Ishikawa (cell line): ENCODE data around the gene FMN2.

ENCODE experiments used
- CEBPB ChIP-seq: IDR thresholded peaks from 2 replicates; pipeline ENCODE4 v1.6.1; 2012
- CREB1 ChIP-seq: IDR thresholded peaks from 2 replicates; pipeline ENCODE4 v1.6.1; 2012; ENCODE audit warnings: low read depth
- EGR1 ChIP-seq: IDR thresholded peaks from 2 replicates; pipeline ENCODE4 v1.6.1; 2012
- EP300 ChIP-seq: IDR thresholded peaks from 2 replicates; pipeline ENCODE4 v1.6.1; 2012; ENCODE audit warnings: borderline replicate concordance
- FOXM1 ChIP-seq: IDR thresholded peaks from 2 replicates; pipeline ENCODE4 v1.6.1; 2012; ENCODE audit warnings: low read depth, borderline replicate concordance
- NFIC ChIP-seq: IDR thresholded peaks from 2 replicates; pipeline ENCODE4 v1.6.1; 2012
- RAD21 ChIP-seq: IDR thresholded peaks from 2 replicates; pipeline ENCODE4 v1.6.1; 2012; ENCODE audit warnings: low read depth
- TAF1 ChIP-seq: IDR thresholded peaks from 2 replicates; pipeline ENCODE4 v1.6.1; 2012; ENCODE audit warnings: low read depth, mild to moderate bottlenecking
- TCF12 ChIP-seq: IDR thresholded peaks from 2 replicates; pipeline ENCODE4 v1.6.1; 2012; ENCODE audit warnings: low read depth
- TEAD4 ChIP-seq: IDR thresholded peaks from 2 replicates; pipeline ENCODE4 v1.6.1; 2012
- YY1 ChIP-seq: IDR thresholded peaks from 2 replicates; pipeline ENCODE4 v1.6.1; 2012; ENCODE audit warnings: low read depth
- ZBTB7A ChIP-seq: IDR thresholded peaks from 2 replicates; pipeline ENCODE4 v1.6.1; 2012; ENCODE audit warnings: low read depth
- TF ChIP-seq, protein P1 (sequence below): IDR thresholded peaks from 2 replicates; pipeline ENCODE4 v1.6.1; 2012
- TF ChIP-seq, protein P2 (sequence below): IDR thresholded peaks from 2 replicates; pipeline ENCODE4 v1.6.1; 2012; ENCODE audit warnings: low read depth, mild to moderate bottlenecking
- TF ChIP-seq, protein P3 (sequence below): IDR thresholded peaks from 2 replicates; pipeline ENCODE4 v1.6.1; 2012

FMN2 gene

DNA sequence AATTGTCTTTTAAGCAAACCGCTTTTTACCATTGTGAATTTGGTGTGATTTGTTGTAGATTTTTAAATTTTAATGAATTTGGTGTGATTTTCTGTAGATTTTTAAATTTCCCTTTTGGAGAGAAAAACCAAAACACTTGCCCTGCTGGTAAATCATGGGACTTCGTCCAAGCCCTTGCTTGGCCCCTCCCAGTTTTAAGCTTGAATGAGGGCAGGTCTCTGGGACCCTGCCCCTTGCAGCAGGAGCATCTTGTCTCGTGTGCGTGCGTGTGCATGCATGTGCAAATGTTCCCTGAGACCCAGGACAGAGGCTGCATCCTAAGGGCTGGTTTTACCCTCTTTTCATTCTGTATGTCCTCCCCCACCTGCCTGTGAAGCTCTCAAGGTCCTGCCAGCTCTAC lies 271.6 kb downstream of the FMN2 start:
- TF ChIP-seq TCF12 (no peak), FOXM1 (no peak), NFIC (no peak), ZBTB7A (no peak)
- TF ChIP-seq, protein P1, sequence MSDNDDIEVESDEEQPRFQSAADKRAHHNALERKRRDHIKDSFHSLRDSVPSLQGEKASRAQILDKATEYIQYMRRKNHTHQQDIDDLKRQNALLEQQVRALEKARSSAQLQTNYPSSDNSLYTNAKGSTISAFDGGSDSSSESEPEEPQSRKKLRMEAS = no peak
- TF ChIP-seq, protein P2, sequence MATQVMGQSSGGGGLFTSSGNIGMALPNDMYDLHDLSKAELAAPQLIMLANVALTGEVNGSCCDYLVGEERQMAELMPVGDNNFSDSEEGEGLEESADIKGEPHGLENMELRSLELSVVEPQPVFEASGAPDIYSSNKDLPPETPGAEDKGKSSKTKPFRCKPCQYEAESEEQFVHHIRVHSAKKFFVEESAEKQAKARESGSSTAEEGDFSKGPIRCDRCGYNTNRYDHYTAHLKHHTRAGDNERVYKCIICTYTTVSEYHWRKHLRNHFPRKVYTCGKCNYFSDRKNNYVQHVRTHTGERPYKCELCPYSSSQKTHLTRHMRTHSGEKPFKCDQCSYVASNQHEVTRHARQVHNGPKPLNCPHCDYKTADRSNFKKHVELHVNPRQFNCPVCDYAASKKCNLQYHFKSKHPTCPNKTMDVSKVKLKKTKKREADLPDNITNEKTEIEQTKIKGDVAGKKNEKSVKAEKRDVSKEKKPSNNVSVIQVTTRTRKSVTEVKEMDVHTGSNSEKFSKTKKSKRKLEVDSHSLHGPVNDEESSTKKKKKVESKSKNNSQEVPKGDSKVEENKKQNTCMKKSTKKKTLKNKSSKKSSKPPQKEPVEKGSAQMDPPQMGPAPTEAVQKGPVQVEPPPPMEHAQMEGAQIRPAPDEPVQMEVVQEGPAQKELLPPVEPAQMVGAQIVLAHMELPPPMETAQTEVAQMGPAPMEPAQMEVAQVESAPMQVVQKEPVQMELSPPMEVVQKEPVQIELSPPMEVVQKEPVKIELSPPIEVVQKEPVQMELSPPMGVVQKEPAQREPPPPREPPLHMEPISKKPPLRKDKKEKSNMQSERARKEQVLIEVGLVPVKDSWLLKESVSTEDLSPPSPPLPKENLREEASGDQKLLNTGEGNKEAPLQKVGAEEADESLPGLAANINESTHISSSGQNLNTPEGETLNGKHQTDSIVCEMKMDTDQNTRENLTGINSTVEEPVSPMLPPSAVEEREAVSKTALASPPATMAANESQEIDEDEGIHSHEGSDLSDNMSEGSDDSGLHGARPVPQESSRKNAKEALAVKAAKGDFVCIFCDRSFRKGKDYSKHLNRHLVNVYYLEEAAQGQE = no peak
- TF ChIP-seq, protein P3, sequence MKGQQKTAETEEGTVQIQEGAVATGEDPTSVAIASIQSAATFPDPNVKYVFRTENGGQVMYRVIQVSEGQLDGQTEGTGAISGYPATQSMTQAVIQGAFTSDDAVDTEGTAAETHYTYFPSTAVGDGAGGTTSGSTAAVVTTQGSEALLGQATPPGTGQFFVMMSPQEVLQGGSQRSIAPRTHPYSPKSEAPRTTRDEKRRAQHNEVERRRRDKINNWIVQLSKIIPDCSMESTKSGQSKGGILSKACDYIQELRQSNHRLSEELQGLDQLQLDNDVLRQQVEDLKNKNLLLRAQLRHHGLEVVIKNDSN = no peak

DNA sequence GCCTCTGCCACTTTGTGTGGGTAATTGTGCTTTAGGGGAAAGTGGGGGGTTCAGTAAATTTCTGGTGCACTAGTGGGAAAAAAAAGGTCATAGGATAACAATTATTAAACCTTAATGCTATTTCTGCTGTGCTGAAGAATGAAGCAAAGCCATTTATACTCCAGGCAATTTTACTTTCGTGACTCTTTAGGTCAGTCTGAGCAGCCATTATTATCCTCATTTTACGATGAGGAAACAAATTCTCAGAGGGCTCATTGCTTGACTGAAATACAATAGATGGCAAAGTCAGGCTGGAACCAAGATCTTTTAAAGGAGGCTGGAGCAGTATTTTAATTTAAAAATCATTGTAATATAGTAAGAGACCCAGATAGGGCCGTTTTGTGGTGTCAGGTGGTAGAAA lies 272.2 kb downstream of the FMN2 start:
- no peak for TF ChIP-seq YY1
- TF ChIP-seq NFIC = no peak
- TF ChIP-seq EP300 = no peak
- no peak for TF ChIP-seq FOXM1
- TF ChIP-seq, protein P2 = no peak
- TF ChIP-seq TCF12 = no peak
- no peak for TF ChIP-seq TEAD4
- TF ChIP-seq, protein P3 = no peak
- TF ChIP-seq CEBPB = no peak
- no peak for TF ChIP-seq ZBTB7A
- TF ChIP-seq, protein P1 = no peak
- no peak for TF ChIP-seq CREB1

DNA sequence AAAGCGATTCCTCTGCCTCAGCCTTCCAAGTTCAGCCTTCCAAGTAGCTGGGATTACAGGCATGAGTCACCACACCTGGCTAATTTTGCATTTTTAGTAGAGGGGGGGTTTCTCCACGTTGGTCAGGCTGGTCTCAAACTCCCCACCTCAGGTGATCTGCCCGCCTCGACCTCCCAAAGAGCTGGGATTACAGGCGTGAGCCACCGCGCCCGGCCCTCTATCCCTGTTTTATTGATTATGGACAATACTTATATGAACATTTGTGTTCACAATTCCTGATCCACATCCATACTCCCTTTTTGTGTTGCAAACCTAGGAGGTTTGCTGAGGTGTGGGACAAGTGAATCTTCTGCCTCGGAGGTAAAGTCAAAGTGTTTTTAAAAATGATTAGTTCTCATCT lies 275.0 kb downstream of the FMN2 start:
- no peak for TF ChIP-seq CREB1
- TF ChIP-seq, protein P2 = no peak
- no peak for TF ChIP-seq TEAD4
- no peak for TF ChIP-seq TAF1
- no peak for TF ChIP-seq FOXM1
- TF ChIP-seq EGR1 = no peak
- no peak for TF ChIP-seq ZBTB7A

DNA sequence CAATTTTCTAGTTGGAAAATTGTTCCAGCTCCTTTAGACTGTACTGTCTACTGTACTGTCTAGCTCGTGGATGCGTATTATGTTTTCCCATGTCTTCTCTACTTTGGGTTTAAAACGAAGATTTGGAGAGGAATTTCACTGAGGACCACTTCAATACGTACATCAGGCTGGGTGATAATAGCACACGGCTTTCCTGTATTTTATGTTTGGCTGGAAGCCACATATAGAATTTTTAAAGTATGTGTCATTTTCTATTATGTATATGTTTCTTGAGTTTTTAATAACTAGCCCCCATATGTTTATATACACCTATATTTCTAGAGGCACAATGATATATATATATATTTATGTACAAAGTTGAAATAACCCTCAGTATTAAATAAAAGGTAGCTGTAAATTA lies 293.9 kb downstream of the FMN2 start:
- no peak for TF ChIP-seq RAD21
- TF ChIP-seq EGR1 = no peak
- no peak for TF ChIP-seq TAF1
- TF ChIP-seq, protein P1 = no peak
- TF ChIP-seq, protein P2 = no peak
- no peak for TF ChIP-seq CEBPB
- TF ChIP-seq TEAD4 = no peak
- no peak for TF ChIP-seq YY1
- no peak for TF ChIP-seq CREB1
- TF ChIP-seq TCF12 = no peak
- TF ChIP-seq EP300 = no peak
- no peak for TF ChIP-seq ZBTB7A
- no peak for TF ChIP-seq FOXM1
- no peak for TF ChIP-seq NFIC
- TF ChIP-seq, protein P3 = no peak
